ENCODE results near the gene EHMT1. TPM values are rescaled to one million over a fixed set of nuclear protein-coding genes. Genes with fewer than 3 reads are reported as not detected.
"Not testable (repeated sequence)": the region's sequence is repeated elsewhere in the genome, so short reads cannot be mapped to it uniquely, and the experiment has no call there.

The EHMT1 gene
- total RNA-seq, 2 donors from 2014 or later, result 56.2 to 59.6 TPM

DNA sequence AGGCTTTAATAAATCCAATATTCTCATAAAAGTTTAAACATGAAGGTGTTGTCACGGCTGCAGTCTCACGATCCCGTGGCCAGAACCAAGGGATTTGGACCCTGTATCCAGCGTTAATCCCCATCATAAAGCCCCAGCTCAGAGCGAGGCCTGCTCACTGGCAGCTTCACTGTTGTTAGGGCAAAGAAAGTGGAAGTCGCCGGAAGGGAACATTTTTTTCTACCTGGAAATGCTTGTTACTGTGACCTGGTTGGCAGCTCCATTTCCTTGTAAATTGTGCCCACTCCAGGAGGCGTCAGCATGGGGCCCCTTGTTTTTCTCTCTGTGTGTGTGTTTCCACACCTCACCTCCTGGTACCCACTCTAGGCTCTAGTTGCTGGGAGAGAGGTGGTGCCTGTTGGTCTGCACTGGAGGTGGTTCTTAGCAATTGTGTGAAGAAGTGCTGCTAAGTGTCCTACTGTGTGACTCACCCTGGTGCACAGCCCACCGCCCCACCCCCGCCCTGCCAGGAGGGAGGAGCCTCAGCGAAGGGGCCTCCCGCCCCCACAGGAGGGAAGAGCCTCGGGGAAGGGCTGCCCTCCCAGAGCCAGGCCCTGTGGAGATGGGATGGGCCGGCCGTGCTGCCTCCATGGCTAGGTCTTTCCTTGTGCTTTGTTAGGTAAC lies 105.1 kb downstream of the EHMT1 start:
- intact Hi-C loops (cut with DNase I), result no loop called here
- DNase-seq (ENCODE audit: low spot score), result no peak

DNA sequence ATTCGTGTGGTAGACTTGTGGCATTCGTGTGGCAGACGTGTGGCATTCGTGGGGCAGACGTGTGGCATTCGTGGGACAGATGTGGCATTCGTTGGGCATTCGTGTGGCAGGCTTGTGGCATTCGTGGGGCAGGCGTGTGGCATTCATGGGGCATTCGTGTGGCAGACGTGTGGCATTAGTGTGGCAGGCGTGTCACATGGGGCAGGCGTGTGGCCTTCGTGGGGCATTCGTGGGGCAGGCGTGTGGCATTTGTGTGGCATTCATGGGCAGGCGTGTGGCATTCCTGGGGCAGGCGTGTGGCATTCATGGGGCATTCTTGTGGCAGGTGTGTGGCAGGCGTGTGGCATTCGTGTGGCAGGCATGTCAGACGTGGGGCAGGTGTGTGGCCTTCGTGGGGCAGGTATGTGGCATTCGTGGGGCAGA lies 106.0 kb downstream of the EHMT1 start:
- no peak for DNase-seq (ENCODE audit: low spot score)
- intact Hi-C loops (cut with DNase I), result no loop called here

DNA sequence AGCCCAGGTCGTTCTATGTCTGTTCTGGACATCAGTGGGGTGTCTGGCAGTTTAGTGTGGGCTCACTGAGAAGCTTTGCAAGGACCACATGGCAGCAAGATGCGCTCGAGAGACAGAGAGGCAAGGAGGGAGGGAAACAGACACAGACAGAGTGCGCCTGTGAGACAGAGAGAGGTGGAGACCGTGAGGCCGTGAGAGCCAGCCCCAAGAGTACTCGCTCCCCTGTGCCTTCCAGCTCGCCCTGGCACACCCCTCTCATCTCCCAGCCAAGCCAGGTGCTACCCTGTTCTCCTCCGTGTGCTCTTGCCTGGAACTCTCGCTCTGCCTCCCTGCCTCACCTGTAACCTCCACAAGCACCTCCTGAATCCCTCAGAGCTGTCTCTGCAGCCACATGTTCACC lies 106.8 kb downstream of the EHMT1 start:
- intact Hi-C loops (cut with DNase I), result no loop called here
- DNase-seq (ENCODE audit: low spot score), result no peak

DNA sequence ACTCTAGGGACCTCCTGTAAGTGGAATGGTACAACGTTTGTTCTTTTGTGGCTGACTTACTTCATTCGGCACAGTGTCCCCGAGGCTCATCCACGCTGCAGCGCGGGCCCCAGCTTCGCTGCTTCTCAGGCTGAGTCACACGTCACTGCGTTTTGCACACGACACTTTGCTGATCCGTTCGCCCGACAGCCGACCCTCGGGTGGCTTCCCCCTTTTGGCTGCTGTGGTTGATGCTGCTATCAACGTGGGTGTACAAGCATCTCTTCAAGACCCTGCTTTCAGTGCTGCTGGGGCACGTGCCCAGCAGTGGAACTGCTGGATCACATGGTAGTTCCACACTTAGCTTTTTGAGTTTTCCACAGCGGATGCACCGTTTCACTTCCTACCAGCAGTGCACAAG lies 107.5 kb downstream of the EHMT1 start:
- DNase-seq (ENCODE audit: low spot score), result not testable (repeated sequence)
- intact Hi-C loops (cut with DNase I), result loop anchor here in 1 of 2 donors (2.0 kb wide), 1 partner anchor 30 kb away; no protein-coding TSS in a partner anchor

DNA sequence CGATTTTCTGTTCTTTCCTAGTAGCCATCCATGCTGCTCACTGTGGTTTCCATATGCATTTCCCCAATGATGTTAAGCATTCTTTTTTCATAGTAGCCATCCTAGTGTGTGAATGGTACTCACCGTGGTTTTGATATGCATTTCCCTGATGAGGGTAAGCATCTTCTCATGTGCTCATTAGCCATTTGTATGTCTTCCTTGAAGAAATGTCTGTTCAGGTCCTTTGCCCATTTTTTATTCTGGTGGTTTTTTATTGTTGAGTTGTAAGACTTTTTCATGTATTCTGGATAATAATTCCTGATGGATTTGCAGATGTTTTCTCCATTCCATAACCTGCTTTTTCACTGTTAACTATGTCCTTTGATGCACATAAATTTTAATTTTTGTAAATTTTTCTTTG lies 108.0 kb downstream of the EHMT1 start:
- DNase-seq (ENCODE audit: low spot score), result no peak
- intact Hi-C loops (cut with DNase I), result loop anchor here in 1 of 2 donors (2.0 kb wide), 1 partner anchor 30 kb away; no protein-coding TSS in a partner anchor

DNA sequence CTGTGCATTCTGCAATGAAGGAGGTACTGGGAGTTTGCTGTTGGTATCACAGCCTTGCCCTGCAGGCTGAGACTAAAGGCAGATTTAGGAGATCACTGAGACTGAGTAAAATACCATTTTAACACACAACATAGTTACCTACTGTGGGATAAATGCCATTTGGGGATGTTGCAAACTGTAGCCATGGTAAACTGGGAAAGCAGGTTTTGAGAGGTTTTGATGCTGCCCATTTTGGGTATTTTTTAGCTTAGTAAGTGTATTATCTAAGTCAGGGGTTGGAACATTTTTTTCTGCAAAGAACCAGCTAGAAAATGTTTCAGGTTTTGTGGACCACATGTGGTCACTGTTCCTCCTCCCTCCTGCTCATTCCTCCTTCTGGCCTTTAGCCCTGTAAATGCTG lies 108.9 kb downstream of the EHMT1 start:
- intact Hi-C loops (cut with DNase I), result loop anchor here in 1 of 2 donors (2.0 kb wide), 1 partner anchor 29 kb away; no protein-coding TSS in a partner anchor
- no peak for DNase-seq (ENCODE audit: low spot score)

DNA sequence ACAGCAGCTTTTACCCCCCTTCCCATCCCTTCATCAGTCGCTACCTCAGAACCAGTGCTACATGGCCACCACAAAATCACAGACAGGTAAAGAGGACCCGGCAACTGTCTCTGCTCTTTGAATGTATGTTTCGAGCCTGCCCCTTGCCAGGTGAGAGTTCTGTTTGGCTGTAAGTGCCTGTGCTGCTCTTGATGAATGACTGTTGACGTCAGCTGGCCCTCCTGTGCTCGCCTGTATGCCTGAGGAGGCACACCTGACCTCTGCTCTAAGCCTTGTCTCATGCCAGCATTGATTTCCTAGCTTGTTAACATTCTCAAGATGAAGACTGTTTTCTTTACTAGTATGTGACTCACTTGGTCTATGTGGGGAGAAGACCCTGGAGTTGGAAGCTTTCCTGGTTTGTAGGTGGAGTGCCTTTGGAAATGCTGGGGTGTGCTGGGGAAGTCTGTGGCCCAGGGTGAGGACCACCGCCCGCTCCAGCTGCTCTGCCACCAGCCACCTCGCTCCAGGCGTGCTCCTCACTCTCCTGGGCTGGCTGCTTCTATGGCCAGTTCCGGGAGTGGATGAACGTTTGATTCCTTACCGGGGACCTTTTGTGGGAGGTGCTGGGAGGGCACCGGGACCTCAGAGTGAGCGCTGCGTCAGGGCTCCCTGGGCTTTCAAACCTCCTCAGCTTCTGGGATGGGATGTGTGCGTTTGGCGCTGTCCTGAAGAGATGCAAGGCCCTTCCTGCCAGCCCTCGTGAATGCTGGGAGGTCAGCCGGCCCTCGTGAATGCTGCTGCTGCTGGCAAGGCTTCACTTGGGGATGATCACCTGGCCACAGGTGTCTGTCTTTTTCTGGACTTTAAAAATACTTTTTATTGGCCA lies 109.9 kb downstream of the EHMT1 start:
- intact Hi-C loops (cut with DNase I), result no loop called here

DNA sequence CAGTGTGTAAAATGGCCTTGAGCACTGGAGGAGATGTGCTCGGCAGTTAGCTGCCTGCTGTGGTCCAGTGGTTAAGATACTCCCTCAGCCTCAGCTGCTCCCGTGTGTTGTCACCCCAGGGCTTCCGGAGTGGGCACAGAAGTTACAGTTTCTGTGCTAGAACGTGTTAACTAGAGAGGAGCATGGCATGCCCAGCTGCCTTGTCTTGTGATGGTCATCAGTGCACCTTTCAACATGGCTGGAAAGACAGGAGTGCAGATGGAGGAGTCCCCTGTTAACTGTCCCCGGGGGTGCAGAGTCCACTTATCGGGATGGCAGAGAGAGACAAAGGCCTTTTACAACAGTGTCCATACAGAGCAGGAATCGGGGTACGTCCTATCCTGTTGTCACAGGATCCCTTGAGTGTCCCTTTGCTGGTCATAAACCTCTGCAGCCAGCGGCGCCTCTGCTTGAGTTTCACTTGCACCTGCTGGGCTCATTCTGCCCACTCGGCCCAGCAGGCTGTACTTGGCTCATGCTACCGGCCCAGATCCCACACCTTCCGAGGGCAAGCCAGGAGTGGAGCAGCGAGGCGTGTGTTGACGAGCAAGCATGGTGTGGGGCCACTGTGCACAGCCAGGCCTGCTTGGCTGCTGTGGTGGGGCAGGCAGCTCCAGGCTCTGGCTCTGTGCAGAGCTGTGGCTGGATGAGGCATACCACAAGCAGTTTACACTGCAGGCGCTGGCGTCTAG lies 112.6 kb downstream of the EHMT1 start:
- DNase-seq (ENCODE audit: low spot score), result no peak

More for the DNA sequence above, 109.9 kb downstream of the EHMT1 start:
- no peak for DNase-seq (ENCODE audit: low spot score)

DNA sequence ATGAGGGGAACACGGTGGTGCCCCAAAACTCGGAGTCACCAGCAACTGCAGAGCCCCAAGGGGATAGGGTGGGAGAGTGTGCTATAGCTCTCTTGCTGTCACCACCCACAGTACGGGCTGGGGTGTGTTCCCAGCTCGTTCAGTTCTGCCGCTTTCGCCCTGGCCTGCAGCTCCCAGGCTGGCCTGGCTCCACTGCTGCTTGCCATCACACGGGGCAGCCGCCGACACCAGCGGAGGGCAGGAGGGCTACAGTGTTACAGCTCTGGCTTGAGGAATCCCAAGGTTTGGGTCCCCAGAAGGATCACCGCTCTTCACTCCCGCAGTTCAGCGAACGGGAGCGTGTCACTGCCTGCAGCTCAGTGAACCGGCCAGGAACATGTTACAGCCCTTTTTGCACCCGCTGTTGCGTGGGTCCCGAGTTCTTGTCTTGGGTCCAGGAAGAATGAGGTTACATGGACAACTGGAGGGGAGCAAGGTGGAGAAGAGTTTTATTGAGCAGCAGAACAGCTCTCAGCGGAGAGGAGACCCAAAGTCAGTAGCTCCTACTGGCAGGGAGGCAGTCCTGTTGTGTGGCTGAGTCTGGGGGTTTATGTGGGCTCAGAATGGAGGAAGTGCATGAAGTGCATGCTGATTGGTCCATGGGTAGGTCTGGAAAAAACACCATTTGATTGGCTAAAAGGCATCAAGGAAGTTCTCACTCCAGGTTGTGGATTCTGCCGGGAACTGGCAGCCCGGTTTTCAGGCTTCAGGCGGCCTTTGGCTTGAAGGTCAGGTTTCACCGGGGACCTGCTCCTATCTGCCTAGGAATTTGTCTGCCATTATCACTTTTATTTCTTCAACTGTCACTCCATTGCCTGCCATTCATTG lies 113.4 kb downstream of the EHMT1 start:
- intact Hi-C loops (cut with DNase I), result no loop called here

More for the DNA sequence above, 112.6 kb downstream of the EHMT1 start:
- intact Hi-C loops (cut with DNase I), result no loop called here

DNA sequence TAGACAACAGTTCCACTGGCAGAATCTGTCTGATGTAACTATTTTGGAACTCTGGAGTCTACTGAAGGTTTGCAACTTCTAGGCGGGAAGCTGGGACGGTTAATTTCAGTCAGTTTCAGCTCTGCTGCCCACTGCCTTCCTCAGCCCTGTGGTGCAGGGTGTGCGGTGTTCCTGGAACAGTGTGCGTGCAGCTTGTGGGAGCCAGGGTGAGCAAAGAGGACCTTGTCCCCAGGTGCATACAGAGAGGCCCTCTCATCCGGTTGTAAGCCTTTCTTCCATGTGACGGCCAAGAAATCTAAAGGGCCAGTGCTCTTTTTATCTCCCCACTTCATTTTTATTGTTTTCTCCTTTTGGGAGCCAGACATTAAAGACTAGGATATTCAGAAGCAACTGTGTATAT lies 114.6 kb downstream of the EHMT1 start:
- intact Hi-C loops (cut with DNase I), result no loop called here
- DNase-seq (ENCODE audit: low spot score), result no peak

More for the DNA sequence above, 113.4 kb downstream of the EHMT1 start:
- no peak for DNase-seq (ENCODE audit: low spot score)

DNA sequence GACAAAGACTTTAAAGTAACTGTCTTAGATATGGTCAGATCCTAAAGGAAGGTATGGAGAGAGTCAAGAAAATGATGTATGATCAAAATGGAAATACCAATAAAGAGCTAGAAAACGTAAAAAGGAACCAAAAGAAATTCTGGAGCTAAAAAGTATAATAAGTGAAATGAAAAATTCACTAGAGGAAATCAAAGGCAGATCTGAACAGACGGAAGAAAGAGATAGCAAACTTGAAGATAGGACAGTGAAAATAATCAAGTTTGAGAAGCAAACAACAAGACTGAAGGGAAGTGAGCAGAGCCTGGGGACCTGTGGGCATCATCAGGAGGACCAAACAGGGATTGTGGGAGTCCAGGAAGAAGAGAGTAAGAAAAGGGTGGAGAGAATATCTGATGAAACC lies 115.4 kb downstream of the EHMT1 start:
- intact Hi-C loops (cut with DNase I), result no loop called here
- DNase-seq (ENCODE audit: low spot score), result no peak

DNA sequence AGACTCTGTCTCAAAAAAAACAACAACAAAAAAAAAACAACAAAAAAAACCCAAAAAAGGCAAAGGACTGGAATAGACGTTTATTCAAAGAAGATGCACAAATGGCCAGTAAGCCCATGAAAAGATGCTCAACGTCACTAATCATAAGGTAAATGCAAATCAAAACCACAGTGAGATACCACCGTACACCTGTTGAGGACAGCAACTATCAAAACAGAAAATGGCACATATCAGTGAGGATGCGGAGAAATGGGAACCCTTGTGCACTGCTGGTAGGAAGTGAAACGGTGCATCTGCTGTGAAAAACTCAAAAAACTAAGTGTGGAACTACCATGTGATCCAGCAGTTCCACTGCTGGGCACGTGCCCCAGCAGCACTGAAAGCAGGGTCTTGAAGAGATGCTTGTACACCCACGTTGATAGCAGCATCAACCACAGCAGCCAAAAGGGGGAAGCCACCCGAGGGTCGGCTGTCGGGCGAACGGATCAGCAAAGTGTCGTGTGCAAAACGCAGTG lies 119.4 kb downstream of the EHMT1 start:
- DNase-seq (ENCODE audit: low spot score); intact Hi-C loops (cut with DNase I): not testable (repeated sequence)

DNA sequence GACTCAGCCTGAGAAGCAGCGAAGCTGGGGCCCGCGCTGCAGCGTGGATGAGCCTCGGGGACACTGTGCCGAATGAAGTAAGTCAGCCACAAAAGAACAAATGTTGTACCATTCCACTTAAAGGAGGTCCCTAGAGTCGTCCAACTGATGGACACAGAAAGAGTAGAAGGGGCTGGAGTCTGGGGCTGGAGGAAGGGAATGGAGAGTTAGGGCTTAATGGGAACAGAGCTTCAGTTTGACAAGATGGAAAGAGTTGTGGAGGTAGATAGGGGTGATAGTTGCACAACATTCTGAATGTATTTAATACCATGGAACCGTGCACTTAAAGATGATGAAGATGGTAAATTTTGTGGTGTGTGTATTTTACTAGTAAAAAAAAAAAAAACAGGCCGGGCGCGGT lies 119.9 kb downstream of the EHMT1 start:
- intact Hi-C loops (cut with DNase I), result no loop called here
- no peak for DNase-seq (ENCODE audit: low spot score)

DNA sequence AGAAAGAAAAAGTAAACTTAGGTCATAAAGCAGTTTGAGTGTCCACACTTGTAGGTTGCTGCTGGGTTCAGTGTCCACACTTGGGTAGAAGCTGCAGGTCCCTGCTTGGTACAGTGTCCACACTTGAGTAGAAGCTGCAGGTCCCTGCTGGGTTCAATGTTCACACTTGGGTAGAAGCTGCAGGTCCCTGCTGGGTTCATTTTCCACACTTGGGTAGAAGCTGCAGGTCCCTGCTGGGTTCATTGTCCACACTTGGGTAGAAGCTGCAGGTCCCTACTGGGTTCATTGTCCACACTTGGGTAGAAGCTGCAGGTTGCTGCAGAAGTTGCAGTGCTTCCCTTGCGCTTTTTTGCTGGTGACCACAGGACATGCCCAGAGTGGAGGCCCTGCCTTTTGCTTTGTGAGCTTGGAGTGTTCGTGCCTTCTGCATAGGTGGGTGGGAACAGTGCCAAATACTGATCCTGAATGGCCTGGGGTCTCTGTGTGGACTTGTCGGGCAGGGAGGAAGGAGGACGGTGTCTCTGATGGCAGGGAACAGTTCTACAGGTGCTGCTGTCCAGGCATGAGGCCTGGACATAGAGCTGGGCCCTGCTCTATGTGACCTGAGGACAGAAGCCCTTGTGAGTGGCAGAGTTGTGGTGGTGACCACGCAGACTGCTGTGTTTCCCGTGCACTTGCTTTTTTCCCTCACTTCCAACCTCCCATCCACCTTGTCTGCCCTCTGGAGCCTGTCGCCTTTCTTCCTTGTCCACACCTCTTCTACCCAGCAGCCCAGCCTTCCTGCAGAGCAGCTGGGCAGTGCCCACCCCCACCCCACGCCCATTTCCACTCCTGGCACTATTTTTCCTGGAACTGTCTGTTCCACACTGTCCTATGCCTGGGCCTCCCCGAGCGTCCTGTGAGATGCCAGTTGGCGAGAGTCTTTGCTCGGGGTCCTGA lies 120.8 kb downstream of the EHMT1 start:
- DNase-seq (ENCODE audit: low spot score), result no peak
- intact Hi-C loops (cut with DNase I), result no loop called here

DNA sequence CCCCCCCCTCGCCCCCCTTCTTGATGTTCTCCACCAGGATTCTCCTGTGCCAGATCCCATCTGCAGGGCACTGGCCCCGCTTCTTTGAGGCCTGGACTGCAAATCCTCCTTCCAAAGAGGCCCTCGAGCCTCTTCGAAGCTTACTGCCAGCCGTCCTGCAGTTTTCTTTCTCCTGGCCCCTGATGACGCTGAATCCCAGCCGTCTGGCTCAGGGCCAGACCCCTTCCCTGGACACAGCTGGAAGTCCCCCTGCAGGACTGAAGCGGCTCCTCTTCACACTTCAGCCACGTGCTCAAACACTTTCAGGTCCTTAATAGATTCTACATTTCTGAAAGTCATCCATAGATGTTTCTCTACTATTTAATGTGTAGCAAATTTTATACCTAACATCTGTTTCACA lies 121.5 kb downstream of the EHMT1 start:
- no peak for DNase-seq (ENCODE audit: low spot score)
- intact Hi-C loops (cut with DNase I), result no loop called here

DNA sequence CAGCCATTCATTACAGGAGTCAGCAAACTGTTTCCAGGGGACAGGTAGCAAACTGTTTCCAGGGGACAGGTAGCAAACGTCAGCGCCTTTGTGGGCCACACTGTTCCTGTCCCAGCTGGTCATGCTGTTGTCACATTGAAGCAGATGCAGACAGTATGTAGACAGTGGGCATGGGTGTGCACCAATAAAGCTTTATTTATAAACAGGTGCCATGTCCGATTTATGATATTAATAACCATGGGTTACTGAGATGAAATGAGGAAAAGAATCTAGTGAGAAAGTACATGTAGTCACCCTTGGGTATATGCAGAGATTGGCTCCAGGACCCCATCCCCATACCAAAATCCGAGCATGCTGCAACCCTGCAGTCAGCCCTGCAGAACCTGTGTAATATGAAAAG lies 122.5 kb downstream of the EHMT1 start:
- no peak for DNase-seq (ENCODE audit: low spot score)
- intact Hi-C loops (cut with DNase I), result no loop called here

DNA sequence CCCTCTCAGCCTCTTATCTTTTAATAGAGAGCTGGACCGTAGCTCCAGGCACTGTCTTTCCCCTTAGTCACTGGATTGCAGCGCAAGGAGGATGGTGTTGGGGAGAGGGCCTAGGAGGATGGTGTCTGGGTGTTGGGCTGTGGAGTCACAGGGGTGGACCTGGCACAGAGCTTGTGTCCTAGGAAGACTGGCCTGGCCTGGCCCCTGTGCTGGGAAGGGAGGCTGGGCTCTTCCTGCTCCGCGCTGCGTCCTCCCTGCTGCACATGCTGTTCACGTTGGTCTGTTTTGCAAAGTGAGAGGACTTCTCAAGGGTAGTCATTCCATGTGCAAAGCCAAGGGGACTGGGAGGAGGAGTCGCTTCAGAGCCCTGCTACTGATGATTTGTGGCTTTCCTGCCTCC lies 123.9 kb downstream of the EHMT1 start:
- no peak for DNase-seq (ENCODE audit: low spot score)
- intact Hi-C loops (cut with DNase I), result no loop called here

DNA sequence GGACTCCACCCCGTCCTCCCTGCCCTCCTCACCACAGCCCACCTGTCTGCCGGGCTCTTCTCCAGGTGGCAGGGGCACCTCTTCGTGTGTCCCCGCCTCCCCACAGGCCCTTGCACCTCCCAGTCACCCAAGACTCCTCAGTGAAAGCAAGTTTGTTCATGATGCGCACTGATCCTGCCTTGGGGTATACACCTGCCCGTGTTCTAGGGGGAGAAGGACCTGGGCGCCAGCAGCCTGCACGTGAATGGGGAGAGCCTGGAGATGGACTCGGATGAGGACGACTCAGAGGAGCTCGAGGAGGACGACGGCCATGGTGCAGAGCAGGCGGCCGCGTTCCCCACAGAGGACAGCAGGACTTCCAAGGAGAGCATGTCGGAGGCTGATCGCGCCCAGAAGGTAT lies 124.9 kb downstream of the EHMT1 start:
- intact Hi-C loops (cut with DNase I), result no loop called here
- DNase-seq (ENCODE audit: low spot score), result no peak
